Fibroblast of lung (primary cell): ENCODE measurements around the gene LRRFIP1. TPM values are rescaled to one million over a fixed set of nuclear protein-coding genes. Genes with fewer than 3 reads are reported as not detected.

Experiments
- DNase-seq, 2 donors: peaks; one replicate each; pipeline versions ENCODE4 v3.0.0 to v3.0.0-alpha.2; 2010; ENCODE audit warnings: low read depth in 2 of 2
- H2AFZ ChIP-seq: 2 replicates; pipeline ENCODE4 v1.5.1; 2012; ENCODE audit warnings: low read length, control low read depth, inconsistent platforms
- H3K27ac ChIP-seq: 2 replicates; pipeline ENCODE4 v1.5.1; 2011; ENCODE audit warnings: low read length, control low read depth; ENCODE audit not compliant: insufficient read depth
- H3K27me3 ChIP-seq: 2 replicates; pipeline ENCODE4 v1.5.1; 2011; ENCODE audit warnings: mild to moderate bottlenecking, low read length; ENCODE audit not compliant: control insufficient read depth, insufficient read depth
- H3K36me3 ChIP-seq: 2 replicates; pipeline ENCODE4 v1.5.1; 2011; ENCODE audit warnings: low read length; ENCODE audit not compliant: control insufficient read depth, insufficient read depth
- H3K4me1 ChIP-seq: 2 replicates; pipeline ENCODE4 v1.5.1; 2011; ENCODE audit warnings: low read length; ENCODE audit not compliant: control insufficient read depth, insufficient read depth; ENCODE audit errors: extremely low read depth
- H3K4me2 ChIP-seq: 2 replicates; pipeline ENCODE4 v1.5.1; 2011; ENCODE audit warnings: low read length, control low read depth; ENCODE audit not compliant: insufficient read depth; ENCODE audit errors: extremely low read depth
- H3K4me3 ChIP-seq, 4 experiments: fragments of 200-600 bp in 1 of 4; sonication (generic) in 1 of 4; replicated peaks in 1 of 4; 2 replicates each; pipeline ENCODE4 v1.5.1; 2011 to 2016; ENCODE audit warnings: low read length in 4 of 4, low read depth in 3 of 4, mild to moderate bottlenecking in 3 of 4, control low read depth in 2 of 4, inconsistent platforms in 1 of 4, mixed read lengths in 1 of 4; ENCODE audit not compliant: insufficient read depth in 1 of 4; ENCODE audit errors: control extremely low read depth in 1 of 4
- H3K79me2 ChIP-seq: 2 replicates; pipeline ENCODE4 v1.5.1; 2012; ENCODE audit warnings: mild to moderate bottlenecking, low read length, inconsistent platforms; ENCODE audit not compliant: control insufficient read depth, insufficient read depth
- H3K9ac ChIP-seq: 2 replicates; pipeline ENCODE4 v1.5.1; 2011; ENCODE audit warnings: mild to moderate bottlenecking, low read length, control low read depth; ENCODE audit not compliant: insufficient read depth
- H3K9me3 ChIP-seq: 2 replicates; pipeline ENCODE4 v1.5.1; 2012; ENCODE audit warnings: low read depth, low read length; ENCODE audit not compliant: control insufficient read depth, insufficient read depth
- H4K20me1 ChIP-seq: 2 replicates; pipeline ENCODE4 v1.5.1; 2011; ENCODE audit warnings: low read length; ENCODE audit not compliant: control insufficient read depth, insufficient read depth; ENCODE audit errors: extremely low read depth
- CTCF ChIP-seq, 2 donors: IDR thresholded peaks in 1 of 2; conservative IDR thresholded peaks in 1 of 2; 1 replicate in 1 of 2; 2 replicates in 1 of 2; pipeline ENCODE4 v1.5.1; 2011 to 2012; ENCODE audit warnings: low read length in 2 of 2, control low read depth in 1 of 2, inconsistent platforms in 1 of 2, low read depth in 1 of 2, mild to moderate bottlenecking in 1 of 2
- EZH2 ChIP-seq: IDR thresholded peaks from 2 replicates; pipeline ENCODE4 v1.5.1; 2012; ENCODE audit warnings: low read length, control low read depth, mild to moderate bottlenecking; ENCODE audit errors: missing control alignments
- polyA plus RNA-seq, 2 donors: library from polyadenylated mRNA; depleted of rRNA in 1 of 2; stranded (reverse) in 1 of 2; unstranded in 1 of 2; fragments of >200 nt; gene quantifications; 2 replicates each; pipeline ENCODE4 v1.2.1, GENCODE V29; 2011 to 2012; ENCODE audit warnings: missing spikeins in 1 of 2
- total RNA-seq: library from RNA; depleted of rRNA; stranded (reverse); fragments of >200 nt; gene quantifications from 2 replicates; pipeline ENCODE4 v1.2.1, GENCODE V29; 2014

LRRFIP1 gene
- total and polyA plus RNA-seq, 2 donors (not counting 1 experiment from before 2014, with no cell fraction given): 58.1 to 113 TPM

GRCh38 chr2:237708491-237708890, 81.1 kb downstream of the LRRFIP1 start:
- H3K36me3 ChIP-seq: peaks cover 11% of the 10 kb centered on the region
- no peaks in the 10 kb centered on the region for H3K27me3 ChIP-seq
- H3K27ac ChIP-seq: no peak overlapping the region
- H2AFZ ChIP-seq: no peak overlapping the region
- H3K4me3 ChIP-seq: no peak overlapping the region
- peaks cover 18% of the 10 kb centered on the region for H3K4me1 ChIP-seq
- no peaks in the 10 kb centered on the region for H4K20me1 ChIP-seq
- peaks cover 74% of the 10 kb centered on the region for H3K79me2 ChIP-seq
- H3K9ac ChIP-seq: no peak overlapping the region
- no peaks in the 10 kb centered on the region for H3K9me3 ChIP-seq
- TF ChIP-seq CTCF (conservative IDR thresholded peaks at IDR 0.05 in 1 of 2, IDR thresholded peaks at IDR 0.05 in 1 of 2; ENCODE audit: low read depth in 1 of 2, low read length in 2 of 2): no peak
- no peak for TF ChIP-seq EZH2
- H3K4me2 ChIP-seq: no peak overlapping the region
- DNase-seq: no peak

DNA sequence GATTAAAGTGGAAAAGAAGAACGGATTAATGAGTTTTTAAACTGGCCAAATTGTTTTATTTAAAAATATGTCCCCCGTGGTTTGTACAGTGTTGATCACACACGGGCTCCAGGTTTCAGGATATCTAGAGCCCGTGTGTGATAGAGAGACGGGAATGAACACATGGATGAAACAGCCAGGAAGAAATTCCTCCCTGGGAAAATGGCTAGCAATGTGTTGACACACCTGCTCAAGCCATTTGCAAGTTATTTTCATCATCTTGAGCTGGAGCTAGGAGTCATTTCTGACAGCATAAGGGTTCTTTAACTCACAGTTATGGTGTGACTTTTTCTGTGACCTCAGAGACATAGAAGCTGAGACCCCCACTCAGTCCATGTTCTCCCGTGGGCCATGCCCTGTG, 81.6 kb downstream of the LRRFIP1 start:
- no peak overlapping the region for H3K27ac ChIP-seq
- H3K4me2 ChIP-seq: no peak overlapping the region
- TF ChIP-seq EZH2 (no peak), CTCF (conservative IDR thresholded peaks at IDR 0.05 in 1 of 2, IDR thresholded peaks at IDR 0.05 in 1 of 2; ENCODE audit: low read depth in 1 of 2, low read length in 2 of 2) (no peak)
- peaks cover 13% of the 10 kb centered on the region for H3K4me1 ChIP-seq
- peaks cover 71% of the 10 kb centered on the region for H3K79me2 ChIP-seq
- H3K36me3 ChIP-seq: peaks cover 11% of the 10 kb centered on the region
- H2AFZ ChIP-seq: no peak overlapping the region
- no peak overlapping the region for H3K9ac ChIP-seq
- no peaks in the 10 kb centered on the region for H3K27me3 ChIP-seq
- no peak for DNase-seq
- no peaks in the 10 kb centered on the region for H4K20me1 ChIP-seq
- no peak overlapping the region for H3K4me3 ChIP-seq
- no peaks in the 10 kb centered on the region for H3K9me3 ChIP-seq

DNA sequence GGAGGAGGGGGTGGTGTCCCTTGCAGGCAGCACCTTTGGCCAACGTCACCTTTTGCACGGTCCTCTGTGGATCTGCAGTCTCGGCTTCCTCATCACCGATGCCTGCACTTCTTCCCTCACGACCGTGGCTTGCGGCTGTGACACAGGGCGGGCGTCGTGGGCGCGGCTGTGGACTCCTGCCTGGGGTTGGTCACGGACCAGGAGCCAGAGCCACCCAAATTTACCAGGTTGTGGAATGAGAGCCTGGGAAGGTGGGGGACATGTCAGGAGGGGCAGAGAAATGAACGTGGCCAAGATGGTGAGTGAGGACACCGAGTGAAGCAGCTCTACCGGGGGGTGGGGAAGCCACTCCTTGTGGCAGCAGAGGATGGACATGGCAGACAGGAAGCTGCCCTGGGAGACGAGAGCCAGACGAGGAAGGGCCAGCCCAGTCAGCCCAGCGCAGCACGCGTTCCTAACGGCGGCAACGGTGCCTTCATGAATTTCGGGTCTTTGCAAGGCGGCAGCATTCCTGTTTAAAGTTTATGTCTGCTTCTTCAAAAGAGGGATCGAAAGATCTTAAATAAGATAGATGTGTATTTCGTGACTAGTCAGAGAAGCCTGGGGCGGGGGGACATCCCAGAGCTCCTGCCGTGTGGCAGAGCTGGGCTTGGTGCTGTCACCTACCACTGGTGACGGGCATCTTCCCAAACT, 84.2 kb downstream of the LRRFIP1 start:
- H3K4me3 ChIP-seq: no peak overlapping the region
- H2AFZ ChIP-seq: no peak overlapping the region
- H3K9me3 ChIP-seq: no peaks in the 10 kb centered on the region
- H3K27ac ChIP-seq: no peak overlapping the region
- no peaks in the 10 kb centered on the region for H4K20me1 ChIP-seq
- H3K27me3 ChIP-seq: no peaks in the 10 kb centered on the region
- H3K9ac ChIP-seq: no peak overlapping the region
- no peak overlapping the region for H3K4me2 ChIP-seq
- peaks cover 13% of the 10 kb centered on the region for H3K4me1 ChIP-seq
- H3K79me2 ChIP-seq: peaks cover 55% of the 10 kb centered on the region
- peaks cover 11% of the 10 kb centered on the region for H3K36me3 ChIP-seq
- no peak for TF ChIP-seq EZH2
- no peak for TF ChIP-seq CTCF (conservative IDR thresholded peaks at IDR 0.05 in 1 of 2, IDR thresholded peaks at IDR 0.05 in 1 of 2; ENCODE audit: low read depth in 1 of 2, low read length in 2 of 2)
- DNase-seq: no peak
